Measurements from ENCODE around the gene FGF12.

The FGF12 gene

GRCh38 chr3:192684151-192684550 lies 43.2 kb downstream of the FGF12 start:
- DNase-seq, result no peak

- DNase-seq, result no peak
These were observed 51.2 kb downstream of the FGF12 start for GRCh38 chr3:192675958-192676649.

DNA sequence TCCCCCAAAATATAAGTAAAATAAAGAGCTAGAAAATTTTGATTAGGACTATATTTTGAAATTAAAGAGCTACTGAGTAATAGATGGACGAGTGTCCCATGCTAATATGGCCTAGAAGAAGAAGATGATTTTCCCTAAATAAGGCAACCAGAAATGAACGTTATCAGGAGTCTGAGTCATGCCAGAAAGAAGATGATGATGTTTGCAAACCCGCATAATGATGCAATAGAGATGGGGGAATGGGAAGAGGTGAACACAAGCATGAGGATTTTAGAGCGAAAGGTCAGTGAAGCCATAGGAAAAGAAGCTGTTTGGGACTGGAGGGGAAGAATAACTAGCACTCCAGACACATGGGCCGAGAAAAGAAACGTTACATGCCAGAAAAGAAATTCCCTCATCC lies 71.7 kb downstream of the FGF12 start:
- no peak for DNase-seq

DNA sequence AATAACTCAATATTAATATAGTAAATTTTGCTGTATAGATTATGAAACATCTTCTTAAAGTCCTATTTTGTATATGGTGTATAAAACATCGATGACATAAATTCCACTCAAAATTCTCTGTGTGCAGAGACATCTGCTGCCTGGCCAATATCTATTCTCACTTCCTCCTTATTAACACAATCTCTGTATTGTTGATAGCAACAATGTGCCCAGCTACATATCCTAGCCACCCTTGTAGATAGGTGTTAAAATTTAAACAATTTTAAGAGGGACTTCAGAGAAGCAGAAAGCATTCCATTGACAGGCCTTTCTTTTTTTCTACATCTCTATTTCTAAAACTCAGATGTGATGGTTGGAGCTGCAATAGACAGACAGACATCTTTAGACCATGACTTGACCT lies 72.3 kb downstream of the FGF12 start:
- DNase-seq, result no peak

DNA sequence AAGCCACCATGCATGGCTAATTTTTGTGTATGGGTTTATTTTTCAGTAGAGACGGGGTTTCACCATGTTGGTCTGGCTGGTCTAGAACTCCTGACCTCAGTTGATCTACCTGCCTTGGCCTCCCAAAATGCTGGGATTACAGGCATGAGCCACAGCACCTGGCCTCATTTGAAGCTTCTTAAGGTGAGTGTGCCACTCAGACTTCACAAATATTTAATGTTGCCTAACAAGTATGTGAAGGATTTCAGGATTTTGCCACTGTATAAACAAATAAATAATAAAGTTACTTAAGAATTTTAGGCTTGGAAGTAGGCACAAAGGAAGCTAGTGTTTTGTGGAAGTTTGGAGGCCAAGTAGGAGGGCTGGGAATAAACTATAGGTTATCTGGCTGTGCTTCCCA lies 73.5 kb downstream of the FGF12 start:
- no peak for DNase-seq

DNA sequence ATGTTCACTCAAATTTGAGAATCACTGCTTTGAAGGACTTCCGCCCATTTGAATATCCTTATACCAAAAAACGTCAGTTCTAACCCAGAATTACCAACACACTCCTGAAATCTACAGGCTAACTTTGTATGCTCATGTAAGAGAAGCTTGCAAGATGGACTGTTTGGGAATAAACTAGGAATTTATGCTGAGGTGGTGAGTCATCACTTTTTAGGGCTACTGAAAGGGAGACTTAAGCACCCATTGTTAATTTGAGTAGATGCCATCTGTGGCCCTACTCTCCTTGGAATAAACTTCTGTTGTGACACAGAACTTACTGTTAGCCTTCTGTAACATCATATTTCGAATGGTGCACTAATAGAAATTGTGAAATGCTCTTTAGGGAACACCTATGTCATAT lies 74.6 kb downstream of the FGF12 start:
- no peak for DNase-seq

GRCh38 chr3:192651836-192652512 lies 75.4 kb downstream of the FGF12 start:
- no peak for DNase-seq

DNA sequence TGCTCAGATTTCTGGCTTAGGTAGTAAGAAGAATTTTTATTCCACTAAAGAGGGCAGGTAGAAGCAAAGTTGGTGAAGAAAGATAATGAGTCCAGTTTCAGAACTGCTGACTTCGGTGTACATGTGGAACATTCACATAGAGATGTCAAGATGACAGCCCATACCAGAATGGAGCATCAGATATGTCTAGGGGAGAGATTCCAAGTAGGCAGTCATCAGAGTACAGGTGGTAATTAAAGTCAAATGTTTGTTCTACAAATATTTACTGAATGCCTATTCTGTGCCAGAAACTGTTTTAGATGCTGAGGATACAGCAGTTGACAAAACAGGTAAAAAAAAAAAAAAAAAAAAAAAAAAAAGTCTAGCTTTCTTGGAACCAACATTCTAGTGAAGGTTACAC lies 81.9 kb downstream of the FGF12 start:
- no peak for DNase-seq

DNA sequence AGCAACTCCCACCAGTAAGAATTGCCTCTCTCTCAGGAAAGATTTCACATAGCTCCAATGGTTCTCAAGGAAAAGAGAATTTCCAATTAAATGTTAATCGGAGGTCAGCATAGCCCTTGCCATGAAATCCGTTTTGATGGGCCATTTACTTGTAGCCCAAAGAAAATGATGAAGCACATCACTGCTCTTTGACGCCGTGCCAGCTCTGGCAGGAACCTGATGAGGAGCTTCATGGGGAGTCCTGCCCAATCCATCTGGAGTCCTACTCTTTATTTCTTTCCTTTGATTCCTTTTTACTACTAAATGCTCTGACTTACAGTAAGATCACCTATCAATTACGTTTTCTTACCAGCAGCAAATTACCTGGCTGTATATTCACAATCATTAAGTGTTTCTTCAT lies 84.7 kb downstream of the FGF12 start:
- no peak for DNase-seq

- no peak for DNase-seq
These were observed 85.4 kb downstream of the FGF12 start for GRCh38 chr3:192641919-192642318.

GRCh38 chr3:192639987-192640386 lies 87.4 kb downstream of the FGF12 start:
- DNase-seq, result no peak

GRCh38 chr3:192637803-192638202 lies 89.5 kb downstream of the FGF12 start:
- no peak for DNase-seq

DNA sequence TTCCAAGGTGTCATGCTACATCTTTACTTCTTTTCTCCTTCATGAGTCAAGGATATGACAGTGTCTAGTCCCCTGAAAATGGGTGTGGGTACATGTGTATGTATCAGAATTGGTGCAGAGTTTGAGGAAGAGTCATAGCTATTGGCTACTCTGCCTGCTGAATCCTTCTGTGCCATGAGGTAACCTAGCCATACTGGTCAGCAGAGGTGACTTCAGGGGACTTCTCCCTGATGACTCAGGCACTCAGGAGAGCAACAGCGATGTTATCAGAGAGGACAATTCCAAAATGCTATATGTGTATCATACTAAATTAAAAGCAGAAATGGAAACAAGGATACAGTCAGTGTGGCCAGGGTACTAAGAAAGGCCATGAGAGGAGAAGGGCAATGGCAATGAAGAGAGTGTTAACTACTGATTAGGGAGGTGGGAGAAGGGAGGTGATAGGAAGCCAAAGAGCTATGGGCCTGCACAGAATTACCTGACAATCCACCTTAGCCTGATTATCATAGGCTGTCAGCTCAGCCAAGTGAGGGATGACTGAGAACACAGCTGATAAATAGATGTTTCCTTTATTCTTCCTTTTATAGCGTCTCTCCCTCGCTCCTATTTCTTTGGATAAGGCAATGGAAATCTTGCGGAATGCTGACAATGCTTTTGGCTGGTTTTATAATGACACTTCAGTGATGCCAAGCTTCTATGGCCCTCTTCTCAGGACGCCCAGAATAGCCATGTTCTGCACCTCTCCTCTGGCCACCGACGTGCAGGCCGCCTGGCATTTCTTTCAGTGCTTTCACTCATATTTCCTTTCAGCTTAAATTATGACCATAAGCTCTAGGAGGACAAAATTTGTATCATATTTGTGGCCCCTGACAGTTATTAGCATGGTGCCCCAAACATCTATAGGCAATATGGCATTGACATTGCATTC lies 90.6 kb downstream of the FGF12 start:
- no peak for DNase-seq

DNA sequence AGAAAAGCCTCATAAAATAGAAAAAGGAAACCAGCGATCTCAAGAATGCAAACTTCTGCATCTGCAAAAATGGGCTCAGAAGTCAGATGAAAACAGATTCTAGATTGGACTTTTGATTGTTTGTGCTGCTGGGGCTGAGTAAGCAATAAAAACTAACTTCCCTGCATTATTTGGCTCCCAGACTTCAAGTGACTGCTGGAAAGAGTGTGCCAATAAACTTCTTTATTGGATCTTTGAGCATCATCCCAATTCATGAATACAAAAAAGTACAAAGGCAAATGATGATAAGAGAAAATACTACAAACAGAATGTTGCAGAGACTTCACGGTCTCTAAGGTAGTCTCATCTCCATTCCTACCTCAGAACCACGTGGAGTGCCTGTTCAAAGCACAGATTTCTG lies 97.9 kb downstream of the FGF12 start:
- DNase-seq, result no peak

DNA sequence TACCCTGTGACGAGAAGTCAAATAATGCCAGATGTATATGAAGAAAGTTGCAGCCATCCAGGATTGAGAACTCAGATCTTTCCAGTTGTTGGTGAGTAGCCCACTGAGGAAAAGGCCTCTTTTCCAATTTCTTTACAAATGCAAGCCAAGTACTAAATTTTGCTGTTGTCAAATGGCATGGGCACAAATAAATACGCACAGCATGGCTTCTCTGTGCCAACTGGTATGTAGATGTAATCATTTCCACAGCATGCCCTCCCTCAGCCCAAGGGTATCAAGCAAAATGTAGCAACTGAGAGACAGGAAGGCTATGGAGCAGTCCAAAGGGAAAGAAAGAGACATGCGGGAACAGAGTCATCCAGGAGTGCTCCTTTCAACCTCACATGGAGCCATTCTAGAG lies 105.4 kb downstream of the FGF12 start:
- no peak for DNase-seq

GRCh38 chr3:192620275-192620674 lies 107.1 kb downstream of the FGF12 start:
- no peak for DNase-seq

DNA sequence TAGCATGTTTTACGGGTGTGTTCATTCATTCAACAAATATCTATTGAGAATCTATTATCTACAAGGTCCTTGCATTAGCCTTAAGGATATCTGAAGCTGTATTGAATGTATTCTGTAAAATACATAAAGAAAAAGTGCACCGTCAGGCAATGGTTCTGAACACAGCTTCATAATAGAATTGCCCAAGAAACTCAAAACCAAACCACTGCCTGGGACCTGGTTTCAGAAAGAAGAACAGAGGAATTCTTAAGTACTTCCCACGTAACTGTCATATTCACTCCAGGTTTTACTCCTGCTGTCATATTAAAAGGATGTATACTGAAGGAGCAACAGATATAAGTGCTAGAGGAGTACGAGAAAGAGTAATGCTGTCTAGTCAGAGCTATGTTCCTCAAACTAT lies 115.9 kb downstream of the FGF12 start:
- DNase-seq, result no peak

- DNase-seq, result no peak
These were observed 118.4 kb downstream of the FGF12 start for GRCh38 chr3:192608726-192609600.

GRCh38 chr3:192607798-192608197 lies 119.5 kb downstream of the FGF12 start:
- no peak for DNase-seq

DNA sequence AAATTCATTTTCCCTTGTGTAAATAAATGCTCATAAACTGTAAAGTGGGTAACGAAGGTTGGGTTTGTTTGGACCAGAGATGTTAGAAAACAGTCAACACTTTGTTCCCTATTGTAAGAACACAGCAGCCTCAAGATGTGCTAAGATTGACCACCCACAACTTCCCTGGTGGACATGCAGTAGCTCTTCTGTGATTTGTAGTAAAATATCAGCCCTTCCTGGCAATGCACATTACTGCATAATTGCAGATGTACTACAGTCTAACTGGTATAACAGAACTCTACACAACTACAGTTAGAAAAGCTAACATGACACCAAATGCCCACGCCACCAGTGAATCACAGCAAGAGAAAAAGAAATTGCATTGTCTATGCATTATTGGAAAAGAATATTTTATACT lies 129.4 kb downstream of the FGF12 start:
- DNase-seq, result no peak

- no peak for DNase-seq
These were observed 129.8 kb downstream of the FGF12 start for GRCh38 chr3:192597506-192597905.

DNA sequence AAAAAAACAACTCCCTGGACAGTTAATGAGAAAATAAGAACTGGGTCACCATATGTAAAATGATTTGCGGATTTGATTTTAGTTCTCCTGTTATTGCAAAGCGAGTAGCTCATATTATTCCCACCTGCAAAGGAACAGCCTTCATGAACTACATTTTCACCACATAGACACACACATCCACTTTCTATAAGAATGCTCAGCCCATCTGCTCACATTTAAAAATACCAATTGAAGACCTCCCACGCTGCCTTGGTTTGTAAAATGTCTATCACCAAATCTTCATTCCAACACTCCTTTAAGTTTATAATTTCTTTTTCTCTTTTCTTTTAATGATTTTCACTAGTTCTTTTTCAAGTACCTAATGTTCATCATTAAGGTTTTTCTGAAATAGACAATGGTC lies 148.6 kb downstream of the FGF12 start:
- DNase-seq, result no peak

- no peak for DNase-seq
These were observed 149.5 kb downstream of the FGF12 start for GRCh38 chr3:192577811-192578210.

Data from CD4-positive, alpha-beta T cell treated with Interleukin-17A for 1 hour (primary cell).